ENCODE results near the gene DZIP1L.
"Not testable (repeated sequence)": the region's sequence is repeated elsewhere in the genome, so short reads cannot be mapped to it uniquely, and the experiment has no call there.

The DZIP1L gene

DNA sequence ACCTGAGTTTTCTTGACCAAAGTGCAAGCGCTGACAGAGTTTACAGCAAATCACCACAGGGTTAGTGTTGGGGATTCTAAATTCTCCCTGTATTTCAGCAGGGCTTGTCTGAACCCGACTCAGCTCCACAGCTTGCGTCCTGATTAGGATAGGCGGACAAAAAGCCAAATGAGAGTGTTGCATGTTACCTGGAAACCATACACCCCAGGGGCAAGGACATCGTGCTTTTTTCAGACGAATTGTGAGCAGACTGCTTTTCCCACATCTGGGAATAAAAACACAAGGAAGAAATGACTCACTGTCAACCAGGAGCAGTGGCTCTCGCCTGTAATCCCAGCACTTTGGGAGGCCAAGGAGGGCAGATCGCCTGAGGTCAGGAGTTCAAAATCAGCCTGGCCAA lies 3.0 kb downstream of the DZIP1L start:
- DNase-seq: no peak

DNA sequence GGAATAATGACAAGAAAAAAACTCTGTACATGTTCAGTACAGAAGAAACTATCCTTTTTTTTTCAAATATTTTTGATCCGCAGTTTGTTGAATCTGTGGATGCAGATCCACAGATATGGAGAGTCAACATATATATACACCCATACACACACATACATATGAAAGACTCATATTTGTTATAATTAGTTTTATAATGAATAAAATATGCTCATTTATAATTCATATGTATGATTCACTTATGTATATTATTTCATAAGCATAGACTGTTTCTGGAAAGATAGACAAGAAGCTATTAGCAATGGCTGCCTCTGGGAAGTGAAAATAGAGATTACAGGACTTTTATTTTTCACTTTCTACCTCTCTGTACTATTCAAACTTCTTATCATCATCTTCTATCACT lies 9.8 kb downstream of the DZIP1L start:
- no peak for DNase-seq

DNA sequence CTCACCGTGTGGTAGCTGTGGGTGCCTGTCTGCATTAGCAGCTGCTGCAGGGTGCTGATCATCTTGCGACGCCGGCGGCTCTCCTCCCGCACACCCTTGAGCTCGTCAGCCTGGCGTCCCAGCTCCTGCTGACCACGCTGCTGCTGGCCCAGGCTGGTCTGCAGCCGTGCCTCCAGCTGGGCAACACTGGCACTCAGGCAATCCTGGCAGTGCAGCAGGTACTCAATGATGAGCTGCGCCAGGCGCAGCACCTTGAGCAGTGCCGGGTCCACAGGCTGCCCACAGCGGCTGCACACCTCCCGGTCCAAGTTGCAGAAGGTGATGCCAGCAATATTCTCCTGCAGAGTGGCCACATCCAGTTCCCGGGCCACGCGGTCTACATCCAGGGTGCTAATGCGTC lies 11.9 kb downstream of the DZIP1L start:
- no peak for DNase-seq

DNA sequence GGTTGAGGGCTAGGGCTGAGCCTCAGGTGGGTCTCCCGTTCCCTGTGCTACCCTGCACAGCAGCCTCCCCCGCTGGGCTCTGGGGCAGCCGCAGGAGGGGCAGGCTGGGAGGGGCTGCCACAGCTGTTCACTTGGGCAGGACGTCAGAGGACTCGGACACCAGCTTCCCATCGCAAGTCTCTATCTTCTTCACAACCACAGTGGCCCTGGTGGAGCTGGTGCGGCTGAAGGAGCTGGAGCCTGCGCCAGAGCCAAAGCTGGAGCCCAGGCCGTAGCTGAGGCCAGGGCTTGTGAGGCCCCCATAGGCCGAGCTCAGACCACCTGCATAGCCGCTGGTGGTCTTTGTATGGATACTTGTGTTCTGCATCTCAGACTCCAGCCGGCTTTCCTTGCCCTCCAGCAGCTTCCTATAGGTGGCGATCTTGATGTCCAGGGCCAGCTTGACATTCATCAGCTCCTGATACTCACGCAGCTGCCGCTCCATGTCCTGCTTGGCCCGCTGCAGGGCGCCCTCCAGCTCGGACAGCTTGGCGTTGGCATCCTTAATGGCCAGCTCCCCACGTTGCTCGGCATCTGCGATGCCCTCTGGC lies 14.0 kb downstream of the DZIP1L start:
- DNase-seq: not testable (repeated sequence)

DNA sequence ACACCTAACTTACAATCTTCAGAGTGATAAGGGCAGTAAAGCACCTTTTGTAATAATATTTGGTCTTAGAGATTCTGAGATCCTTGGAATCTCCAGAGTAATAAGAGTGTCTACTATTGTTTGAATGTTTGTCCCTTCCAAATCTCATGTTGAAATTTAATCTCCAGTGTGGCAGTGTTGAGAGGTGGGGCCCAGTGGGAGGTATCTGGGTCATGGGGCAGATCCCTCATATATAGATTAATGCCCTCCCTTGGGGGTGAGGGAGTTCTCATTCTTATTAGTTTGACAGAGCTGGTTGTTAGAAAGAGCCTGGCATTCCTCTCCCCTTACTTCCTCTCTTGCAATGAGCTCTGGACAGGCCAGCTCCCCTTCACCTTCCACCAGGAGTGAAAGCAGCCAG lies 16.0 kb downstream of the DZIP1L start:
- DNase-seq: no peak

DNA sequence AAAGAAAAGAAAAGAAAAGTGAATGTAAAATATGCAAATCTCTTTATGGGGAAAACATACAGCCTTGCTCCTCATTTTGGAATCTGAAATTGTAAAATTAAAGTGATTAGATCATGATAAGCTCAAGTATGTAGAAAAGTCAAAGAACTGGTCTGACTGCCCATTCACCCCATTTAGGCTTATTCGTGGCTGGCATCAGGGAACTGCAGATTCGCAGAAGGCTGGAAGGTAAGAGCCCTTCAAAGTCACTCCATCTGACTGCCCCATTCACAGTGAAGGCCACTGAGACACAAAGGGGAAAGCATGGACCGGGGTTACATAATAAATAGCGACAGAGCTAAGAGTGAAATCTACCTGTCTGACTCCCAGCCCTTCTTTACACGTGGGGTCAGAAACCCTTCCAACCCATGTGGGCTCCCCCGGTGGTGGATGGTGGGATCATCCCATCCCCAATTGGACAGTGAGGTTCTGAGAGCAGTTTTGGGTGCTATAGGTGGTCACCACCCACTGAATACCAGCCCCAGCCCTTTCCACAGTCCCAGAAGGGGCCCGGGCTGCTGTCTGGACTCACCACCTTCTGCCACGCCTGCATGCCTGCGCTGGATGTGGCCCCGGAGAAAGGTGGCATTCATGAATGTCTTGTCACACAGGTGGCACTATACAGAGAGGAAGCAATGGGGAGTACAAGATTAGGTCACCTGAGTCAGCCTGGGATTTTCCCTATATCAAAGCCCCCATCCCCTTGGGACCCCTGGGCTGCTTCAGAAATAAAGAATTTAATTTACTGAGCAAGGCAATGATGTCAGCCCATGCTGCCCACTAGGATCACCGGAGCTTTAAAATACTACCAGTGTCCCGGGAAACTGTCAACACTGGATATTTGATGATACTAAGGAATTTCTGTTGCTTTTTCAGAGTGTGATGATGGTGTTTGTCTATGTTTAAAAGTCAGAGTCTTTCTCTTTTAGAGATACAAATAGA lies 17.9 kb downstream of the DZIP1L start:
- DNase-seq: no peak

DNA sequence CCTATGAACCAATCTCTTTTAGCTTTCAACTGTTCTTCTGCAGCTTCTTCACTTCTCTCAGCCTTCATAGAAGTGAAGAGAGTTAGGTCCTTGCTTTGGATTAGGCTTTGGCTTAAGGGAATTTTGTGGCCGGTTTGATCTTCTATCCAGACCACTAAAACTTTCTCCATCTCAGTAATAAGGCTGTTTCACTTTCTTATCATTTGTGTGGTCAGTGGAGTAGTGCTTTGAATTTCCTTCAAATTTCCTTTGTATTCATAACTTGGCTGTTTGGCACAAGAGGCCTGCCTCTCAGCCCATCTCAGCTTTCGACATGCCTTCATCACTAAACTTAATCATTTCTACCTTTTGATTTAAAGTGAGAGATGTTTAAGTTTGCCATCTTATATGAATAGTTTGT lies 21.7 kb downstream of the DZIP1L start:
- DNase-seq: no peak

DNA sequence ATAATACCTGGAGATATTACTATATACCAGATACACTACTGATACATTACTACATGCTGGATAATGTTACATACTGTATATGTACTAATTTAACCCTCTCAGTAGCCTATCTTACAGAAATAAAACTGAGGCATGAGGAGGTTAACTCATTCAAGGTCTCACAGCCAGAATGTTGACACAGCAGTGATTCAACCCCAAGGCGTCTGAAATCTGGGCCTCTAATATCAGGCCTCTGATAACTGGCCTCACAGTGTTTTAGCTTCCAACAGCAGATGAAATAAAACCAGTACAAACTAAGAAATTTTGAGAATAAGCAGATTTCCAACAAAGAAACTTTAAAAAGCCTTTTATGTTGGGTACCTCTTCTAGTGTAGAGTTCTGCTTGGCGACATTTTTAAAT lies 23.4 kb downstream of the DZIP1L start:
- no peak for DNase-seq

DNA sequence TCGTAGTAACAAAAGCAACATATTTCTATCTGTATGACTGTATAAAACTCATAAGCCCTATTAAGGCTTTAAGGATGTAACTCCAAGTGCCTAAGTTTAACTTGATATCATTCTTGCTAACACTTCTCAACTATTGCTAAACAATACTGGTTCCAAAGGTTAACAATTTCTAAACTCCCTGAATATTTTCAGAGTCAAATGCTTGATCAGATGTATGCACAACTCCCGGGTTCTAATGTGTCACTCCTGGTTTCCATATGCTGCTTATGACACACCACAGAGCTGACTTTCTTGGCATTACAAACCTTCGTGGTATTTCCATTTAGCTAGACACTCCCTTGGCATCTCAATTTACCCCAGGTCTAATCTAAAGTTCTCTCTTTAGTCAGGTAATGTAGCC lies 26.3 kb downstream of the DZIP1L start:
- peak; percentile 38 for DNase-seq

DNA sequence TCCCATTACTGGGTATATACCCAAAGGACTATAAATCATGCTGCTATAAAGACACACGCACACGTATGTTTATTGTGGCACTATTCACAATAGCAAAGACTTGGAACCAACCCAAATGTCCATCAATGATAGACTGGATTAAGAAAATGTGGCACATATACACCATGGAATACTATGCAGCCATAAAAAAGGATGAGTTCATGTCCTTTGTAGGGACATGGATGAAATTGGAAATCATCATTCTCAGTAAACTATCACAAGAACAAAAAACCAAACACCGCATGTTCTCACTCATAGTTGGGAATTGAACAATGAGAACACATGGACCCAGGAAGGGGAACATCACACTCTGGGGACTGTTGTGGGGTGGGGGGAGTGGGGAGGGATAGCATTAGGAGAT lies 29.7 kb downstream of the DZIP1L start:
- not testable (repeated sequence) for DNase-seq

DNA sequence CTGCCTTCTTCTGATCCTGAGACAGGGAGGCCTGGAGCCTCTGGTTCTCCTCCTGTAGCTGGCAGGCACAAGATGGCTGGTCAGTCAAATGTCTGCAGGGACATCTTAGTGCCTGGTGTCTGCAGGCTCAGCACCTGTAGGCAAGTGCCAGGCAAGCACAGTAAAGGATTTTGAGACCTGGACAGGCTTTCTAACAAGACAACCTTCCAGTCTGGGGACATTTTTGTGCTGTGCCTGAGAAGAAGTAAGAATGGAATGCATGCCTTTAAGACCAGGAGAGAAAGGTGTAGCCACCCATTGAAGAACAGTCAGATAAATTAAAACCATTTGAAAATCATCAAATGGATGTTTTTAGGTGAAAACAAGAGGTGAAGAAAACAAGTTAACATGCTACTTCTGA lies 31.2 kb downstream of the DZIP1L start:
- no peak for DNase-seq

DNA sequence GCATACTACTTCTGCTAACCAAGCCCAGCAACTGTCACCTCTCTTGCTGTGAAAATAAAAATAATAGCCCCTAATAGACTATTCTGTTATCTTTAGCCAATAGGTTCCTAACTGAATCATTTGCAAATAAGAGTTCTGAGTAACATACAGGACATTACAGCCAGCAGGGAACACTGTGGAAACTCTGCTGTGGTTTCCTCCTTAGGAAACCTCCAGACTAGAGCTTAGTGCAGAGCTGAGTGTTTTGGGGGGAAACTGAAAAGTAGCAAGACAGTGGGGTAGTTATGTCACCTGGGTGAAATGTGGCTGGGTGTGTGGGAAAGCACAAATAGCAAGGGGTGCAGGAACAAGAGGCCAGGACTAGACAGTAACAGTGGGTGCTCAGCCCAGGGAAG lies 32.4 kb downstream of the DZIP1L start:
- no peak for DNase-seq

DNA sequence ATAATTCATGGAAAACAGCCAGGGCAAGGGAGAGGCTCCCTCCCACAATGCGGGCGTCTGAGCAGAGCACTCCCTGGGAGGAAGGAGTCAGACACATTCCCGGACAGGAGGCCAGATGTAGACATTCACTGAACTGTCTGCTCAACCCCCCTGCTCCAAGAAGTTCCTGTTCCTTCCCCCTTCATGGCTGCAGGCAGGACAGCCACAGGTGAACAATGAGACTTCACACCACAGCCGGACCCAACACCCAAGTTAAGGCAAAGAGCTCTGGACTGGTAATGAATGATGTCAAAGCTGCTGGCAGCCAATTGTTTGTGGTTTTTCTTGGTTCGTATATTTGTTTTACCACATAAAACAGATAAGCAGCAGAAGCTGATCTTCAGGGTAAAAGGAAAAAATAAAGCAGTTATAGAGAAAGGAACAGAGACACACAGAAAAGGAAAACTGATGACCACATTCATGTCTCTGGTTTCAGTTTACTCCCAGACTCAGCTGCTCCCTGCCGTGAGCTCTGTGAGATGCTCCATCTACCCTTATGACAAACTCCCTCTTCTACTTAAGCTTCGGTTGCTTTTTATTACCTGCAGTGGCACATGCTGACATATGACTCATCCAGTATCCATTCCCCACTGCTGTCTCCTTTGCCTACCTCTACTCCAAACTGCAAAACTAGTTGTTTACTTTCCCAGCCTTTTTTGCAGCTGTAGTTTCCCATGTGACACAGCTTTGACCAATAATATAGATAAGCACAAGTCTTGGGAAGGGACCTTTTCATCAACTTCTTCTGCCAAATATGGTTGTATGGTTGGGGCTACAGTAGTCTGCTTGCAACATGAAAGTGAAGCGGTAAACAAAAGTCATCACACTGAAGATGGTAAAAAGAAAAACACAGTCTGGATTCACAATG lies 33.1 kb downstream of the DZIP1L start:
- DNase-seq: no peak

DNA sequence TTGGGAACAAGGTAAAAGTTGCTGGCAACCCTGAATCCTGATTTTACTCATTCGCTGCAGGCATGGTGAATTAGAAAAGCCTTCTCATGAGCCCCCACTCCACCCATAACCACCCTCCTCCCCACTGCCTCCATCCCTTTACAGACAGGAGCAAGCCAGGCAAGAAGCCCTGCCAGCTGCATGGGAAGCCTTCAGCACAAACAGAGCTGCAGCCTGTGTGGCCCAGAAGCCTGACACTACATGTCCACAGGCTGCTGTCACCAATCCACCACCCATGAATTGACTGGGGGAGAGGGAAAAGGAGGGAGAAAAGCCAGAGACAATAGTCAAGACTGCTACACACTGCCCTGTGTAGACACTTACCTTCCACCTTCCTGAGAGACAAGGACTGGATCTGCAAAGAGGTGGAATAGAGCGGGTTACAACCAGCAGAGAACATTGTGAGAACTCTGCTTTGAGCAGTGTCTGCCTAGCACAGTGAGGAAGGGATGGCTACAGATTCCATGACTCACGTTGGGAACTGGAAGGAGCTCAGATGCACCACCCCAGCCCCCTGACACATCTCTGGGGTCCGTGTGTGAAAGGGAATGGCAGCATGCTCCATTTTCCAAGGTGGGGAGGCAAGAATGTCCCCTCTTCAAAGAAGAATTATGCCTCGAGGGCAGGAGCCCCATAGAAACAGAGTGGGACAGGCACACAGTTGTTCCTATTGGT lies 33.9 kb downstream of the DZIP1L start:
- DNase-seq: no peak

DNA sequence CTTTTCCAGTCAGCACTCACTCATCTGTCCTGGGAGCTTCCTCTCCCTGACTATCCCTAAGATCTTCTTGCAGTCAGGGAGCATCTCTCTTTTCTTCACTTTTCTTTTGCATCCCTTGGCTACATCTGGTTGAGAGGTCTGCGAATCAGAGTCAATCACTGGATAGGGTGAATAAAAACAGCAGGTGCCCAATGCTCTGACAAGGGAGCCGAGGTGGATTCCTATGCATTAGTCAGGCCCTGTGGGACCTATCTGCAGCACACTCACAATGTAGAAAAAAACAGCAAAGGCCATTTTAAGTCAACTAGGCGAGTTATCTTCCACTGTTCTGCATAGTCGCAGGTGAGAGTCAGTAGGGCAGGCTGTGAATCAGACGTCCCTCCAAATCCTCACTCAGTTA lies 35.5 kb downstream of the DZIP1L start:
- DNase-seq: no peak

DNA sequence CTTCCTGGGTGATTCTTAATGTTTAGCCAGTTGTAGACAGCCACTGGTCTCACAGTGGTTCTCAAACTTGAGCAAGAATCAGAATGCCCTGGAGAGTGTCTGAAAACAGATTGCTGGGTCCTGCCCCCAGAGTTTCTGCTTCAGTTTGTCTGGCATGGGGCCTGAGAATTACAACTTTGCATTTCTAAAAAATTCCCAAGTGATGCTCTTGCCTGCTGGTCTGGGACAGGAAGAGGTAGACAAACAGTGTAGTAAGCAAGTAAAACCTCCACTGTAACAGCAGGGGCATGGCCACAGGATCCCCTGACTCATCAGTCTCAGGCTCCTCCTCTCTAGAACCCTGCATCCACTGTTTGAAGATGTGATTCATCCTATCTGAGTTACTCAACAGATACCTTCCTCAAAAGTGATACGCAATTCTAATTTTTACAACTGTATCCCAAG lies 36.5 kb downstream of the DZIP1L start:
- DNase-seq: peak; percentile 81

DNA sequence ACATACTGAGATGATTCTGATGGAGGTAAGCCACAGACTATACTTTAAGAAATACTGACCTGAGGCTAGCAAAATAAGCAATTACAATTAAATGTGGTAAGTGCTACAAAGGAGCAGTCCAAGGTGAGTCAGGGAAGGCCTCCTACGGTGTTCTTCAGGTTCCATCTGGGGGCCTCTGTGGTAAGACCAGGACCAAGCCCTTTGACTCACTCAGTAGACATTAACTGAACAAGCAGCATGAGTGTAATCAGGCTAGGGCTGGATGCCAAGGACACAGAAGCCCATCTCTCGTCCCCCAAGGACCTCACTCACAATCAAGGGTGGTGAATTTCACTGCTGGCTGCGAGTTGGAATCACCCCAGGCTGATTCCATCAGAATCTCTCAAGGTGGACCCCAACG lies 37.3 kb downstream of the DZIP1L start:
- DNase-seq: no peak

DNA sequence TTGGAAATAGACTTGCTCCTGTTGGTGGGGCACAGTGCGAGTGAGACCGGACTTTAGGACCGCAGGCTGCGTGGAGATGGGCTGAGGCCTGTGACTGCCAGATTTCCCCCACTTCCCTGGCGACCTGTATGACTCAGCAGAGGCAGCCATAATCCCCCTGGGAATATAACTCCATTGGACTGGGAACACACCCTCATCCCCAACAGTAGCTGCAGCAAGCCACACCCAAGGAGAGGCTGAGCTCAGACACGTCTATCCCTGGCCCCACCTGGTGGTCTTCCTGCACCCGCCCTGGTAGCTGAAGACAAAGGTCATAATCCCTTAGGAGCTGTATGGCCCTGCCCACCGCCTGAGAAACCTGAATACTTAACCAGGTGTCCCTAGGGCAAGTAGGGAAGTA lies 42.6 kb downstream of the DZIP1L start:
- no peak for DNase-seq

DNA sequence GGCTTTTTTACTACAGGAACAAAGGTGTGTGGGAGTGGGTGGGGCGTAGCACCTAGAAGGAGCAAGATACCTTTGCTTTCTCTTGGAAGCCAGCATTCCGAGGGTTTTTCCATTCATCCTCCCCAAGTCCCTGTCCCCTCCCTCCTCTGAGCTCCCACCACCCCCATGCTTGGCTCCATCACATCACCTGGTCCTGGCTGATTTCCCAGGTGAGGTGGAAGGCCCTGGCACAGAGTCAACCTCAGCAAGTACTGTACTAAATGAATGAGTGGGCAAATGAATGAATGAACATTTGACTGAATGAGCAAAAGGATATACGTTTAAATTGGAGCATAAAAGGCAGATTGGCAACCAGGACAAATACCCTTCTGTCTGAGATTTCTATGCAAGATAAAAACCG lies 45.4 kb downstream of the DZIP1L start:
- DNase-seq: no peak

DNA sequence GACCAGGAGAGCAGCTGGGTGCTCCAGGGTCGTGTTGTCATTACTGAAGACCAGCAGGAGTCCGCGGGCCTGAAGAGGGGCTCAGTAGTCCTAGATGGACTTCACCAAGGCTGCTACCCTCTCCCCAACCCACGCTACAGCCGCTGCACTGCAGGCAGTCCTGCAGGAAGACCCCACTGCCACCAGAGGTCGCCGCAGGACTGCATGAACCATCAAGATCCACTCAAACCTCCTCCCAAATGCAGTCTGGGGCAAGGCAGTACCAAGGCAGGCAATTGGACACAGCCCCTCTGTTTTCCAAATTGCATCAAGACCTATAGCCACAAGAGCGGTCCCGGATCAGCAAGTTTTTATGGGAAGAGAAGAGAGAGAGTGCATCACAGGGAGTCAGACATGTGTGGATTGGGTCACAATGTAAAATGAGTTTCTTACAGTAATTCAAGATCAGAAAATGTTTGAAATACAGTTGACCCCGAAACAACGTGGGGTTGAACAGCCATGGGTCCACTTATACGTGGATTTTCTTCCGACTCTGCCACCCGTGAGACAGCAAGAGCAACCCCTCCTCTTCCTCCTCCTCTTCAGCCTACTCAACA lies 46.7 kb downstream of the DZIP1L start:
- DNase-seq: peak; percentile 55

DNA sequence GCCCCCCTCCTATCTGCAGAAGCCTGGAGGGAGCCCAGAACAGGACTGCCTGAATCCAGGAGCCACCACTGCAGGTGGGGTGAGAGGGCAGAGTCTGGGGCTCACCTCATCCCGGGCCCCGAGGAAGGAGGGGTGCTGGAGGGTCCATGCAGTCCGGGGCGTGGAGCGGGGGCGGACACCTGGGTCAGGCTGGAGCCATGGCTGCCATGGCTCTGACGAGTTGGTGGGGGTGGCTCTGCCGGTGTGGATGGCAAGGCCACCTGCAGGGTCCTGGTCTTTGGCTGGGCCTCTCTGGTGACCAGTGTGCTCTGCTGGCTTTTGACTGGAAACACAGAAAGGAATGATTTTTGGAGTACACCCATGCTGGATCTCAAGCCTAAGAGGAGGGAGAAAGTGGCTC lies 47.4 kb downstream of the DZIP1L start:
- DNase-seq: no peak

DNA sequence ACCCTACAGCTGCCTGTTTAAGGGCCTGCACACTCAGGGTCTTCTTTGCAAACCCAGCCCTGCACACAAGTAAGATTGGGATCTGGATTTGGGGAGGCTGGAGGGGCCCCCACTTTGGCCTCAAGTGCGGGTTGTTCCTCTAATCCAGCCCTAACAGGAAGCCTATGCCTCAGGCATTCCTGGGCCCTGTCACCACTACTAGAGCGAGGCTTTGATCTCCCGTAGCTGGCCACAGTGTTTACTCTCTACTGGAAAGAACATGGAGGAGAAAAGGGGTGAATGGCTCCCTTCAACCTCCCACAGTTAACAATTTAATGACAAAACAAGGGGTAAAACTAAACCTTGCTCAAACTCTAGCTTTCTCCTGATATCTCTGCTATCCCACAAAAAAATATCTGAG lies 48.4 kb downstream of the DZIP1L start:
- no peak for DNase-seq

Data from amniotic stem cell (primary cell).